OCI-LY3 (cell line): ENCODE measurements around the gene DNAJB13.

Source experiments
- CTCF ChIP-seq: fragments of 200-600, 300-600 bp; sonication (generic); IDR thresholded peaks from 2 replicates; pipeline ENCODE4 v1.5.1; 2014; ENCODE audit warnings: antibody characterized with exemption, low read length, low read depth
- EZH2phosphoT487 ChIP-seq: fragments of 200-600 bp; shearing (Covaris generic); IDR thresholded peaks from 2 replicates; pipeline ENCODE4 v1.6.1; 2018; ENCODE audit warnings: antibody characterized with exemption, mixed run types, low read depth

GRCh38 chr11:73931951-73932350 lies 18.9 kb upstream of the DNAJB13 start:
- TF ChIP-seq CTCF (no peak), EZH2phosphoT487 (no peak)
